ENCODE measurements around the gene M6PR. TPM values are rescaled to one million over a fixed set of nuclear protein-coding genes. Genes with fewer than 3 reads are reported as not detected.

Gene M6PR
- polyA plus RNA-seq, 1 donor from 2014 or later, result 52.8 TPM

DNA sequence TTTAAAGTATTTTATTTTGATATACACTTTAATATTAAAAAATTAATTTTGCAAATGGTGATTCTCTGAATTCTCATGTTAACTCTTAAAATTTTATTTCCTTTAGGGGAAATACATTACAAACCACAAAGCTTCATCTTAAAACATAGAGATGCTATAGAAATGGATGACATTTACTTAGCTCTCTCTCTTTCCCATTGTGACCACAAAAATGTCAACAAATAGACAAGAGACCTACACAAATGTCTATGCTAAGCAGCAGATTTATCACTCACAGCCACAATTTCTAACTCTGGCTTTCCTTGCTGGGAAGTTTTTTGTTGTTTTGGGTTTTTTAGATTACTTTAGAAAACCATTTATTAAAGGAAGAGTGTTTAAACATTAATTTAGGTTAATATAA lies 55.1 kb downstream of the M6PR start:
- no peaks in the 10 kb centered on the region for H3K9me2 ChIP-seq (ENCODE audit: insufficient read depth, low read length)
- H3K27ac ChIP-seq (ENCODE audit: low read length), result no peak overlapping the region
- no peak overlapping the region for H3K4me2 ChIP-seq (ENCODE audit: low read length)
- H3K9ac ChIP-seq (ENCODE audit: low read length), result no peak overlapping the region
- no peaks in the 10 kb centered on the region for H3F3A ChIP-seq (ENCODE audit: insufficient read depth, low read length, poor library complexity, severe bottlenecking)
- no peak overlapping the region for H3K4me3 ChIP-seq (ENCODE audit: low read length)
- no peaks in the 10 kb centered on the region for H3K36me3 ChIP-seq (ENCODE audit: insufficient read depth, low read length)
- no peaks in the 10 kb centered on the region for H4K20me1 ChIP-seq (ENCODE audit: insufficient read depth)
- H2AFZ ChIP-seq (ENCODE audit: low read depth, low read length), result no peak overlapping the region
- H3K9me3 ChIP-seq (ENCODE audit: low read length), result no peaks in the 10 kb centered on the region
- H3K79me2 ChIP-seq (replicated peaks; ENCODE audit: insufficient read depth, low read length), result no peaks in the 10 kb centered on the region
- TF ChIP-seq POLR2AphosphoS5 (IDR thresholded peaks at IDR 0.05) (no peak), RAD21 (conservative IDR thresholded peaks at IDR 0.05) (no peak), EP300 (conservative IDR thresholded peaks at IDR 0.05; ENCODE audit: poor library complexity, severe bottlenecking) (no peak), MXI1 (conservative IDR thresholded peaks at IDR 0.05; ENCODE audit: poor library complexity, severe bottlenecking) (no peak), TAF1 (IDR thresholded peaks at IDR 0.05; ENCODE audit: low read depth) (no peak)
- TF ChIP-seq, protein P1, sequence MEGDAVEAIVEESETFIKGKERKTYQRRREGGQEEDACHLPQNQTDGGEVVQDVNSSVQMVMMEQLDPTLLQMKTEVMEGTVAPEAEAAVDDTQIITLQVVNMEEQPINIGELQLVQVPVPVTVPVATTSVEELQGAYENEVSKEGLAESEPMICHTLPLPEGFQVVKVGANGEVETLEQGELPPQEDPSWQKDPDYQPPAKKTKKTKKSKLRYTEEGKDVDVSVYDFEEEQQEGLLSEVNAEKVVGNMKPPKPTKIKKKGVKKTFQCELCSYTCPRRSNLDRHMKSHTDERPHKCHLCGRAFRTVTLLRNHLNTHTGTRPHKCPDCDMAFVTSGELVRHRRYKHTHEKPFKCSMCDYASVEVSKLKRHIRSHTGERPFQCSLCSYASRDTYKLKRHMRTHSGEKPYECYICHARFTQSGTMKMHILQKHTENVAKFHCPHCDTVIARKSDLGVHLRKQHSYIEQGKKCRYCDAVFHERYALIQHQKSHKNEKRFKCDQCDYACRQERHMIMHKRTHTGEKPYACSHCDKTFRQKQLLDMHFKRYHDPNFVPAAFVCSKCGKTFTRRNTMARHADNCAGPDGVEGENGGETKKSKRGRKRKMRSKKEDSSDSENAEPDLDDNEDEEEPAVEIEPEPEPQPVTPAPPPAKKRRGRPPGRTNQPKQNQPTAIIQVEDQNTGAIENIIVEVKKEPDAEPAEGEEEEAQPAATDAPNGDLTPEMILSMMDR (IDR thresholded peaks at IDR 0.05; ENCODE audit: poor library complexity, severe bottlenecking), result no peak
- no peaks in the 10 kb centered on the region for H3K27me3 ChIP-seq (ENCODE audit: insufficient read depth, low read depth, low read length)

DNA sequence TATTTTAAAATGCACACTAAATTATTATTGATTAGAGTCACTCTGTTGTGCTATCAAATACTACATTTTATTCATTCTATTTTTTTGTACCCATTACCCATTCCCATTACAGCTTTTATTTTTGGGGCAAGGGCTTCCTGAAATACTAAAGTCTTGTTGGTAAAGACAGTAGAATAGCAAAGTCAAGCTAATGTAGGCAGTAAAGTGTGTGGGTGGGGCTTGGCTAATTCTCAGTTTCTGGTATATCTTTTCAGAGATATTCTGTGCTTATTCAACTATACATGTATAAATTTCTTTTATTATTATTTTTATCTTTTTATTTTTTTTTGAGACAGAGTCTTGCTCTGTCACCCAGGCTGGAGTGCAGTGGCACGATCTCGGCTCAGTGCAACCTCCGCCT lies 57.5 kb downstream of the M6PR start:
- no peaks in the 10 kb centered on the region for H3K9me3 ChIP-seq (ENCODE audit: low read length)
- no peak overlapping the region for H3K4me3 ChIP-seq (ENCODE audit: low read length)
- H3K27ac ChIP-seq (ENCODE audit: low read length), result no peak overlapping the region
- H3K27me3 ChIP-seq (ENCODE audit: insufficient read depth, low read depth, low read length), result no peaks in the 10 kb centered on the region
- H3K79me2 ChIP-seq (replicated peaks; ENCODE audit: insufficient read depth, low read length), result no peaks in the 10 kb centered on the region
- H3F3A ChIP-seq (ENCODE audit: insufficient read depth, low read length, poor library complexity, severe bottlenecking), result no peaks in the 10 kb centered on the region
- no peaks in the 10 kb centered on the region for H4K20me1 ChIP-seq (ENCODE audit: insufficient read depth)
- no peak overlapping the region for H3K9ac ChIP-seq (ENCODE audit: low read length)
- no peak overlapping the region for H2AFZ ChIP-seq (ENCODE audit: low read depth, low read length)
- no peaks in the 10 kb centered on the region for H3K9me2 ChIP-seq (ENCODE audit: insufficient read depth, low read length)
- TF ChIP-seq POLR2AphosphoS5 (IDR thresholded peaks at IDR 0.05) (no peak), TAF1 (IDR thresholded peaks at IDR 0.05; ENCODE audit: low read depth) (no peak), RAD21 (conservative IDR thresholded peaks at IDR 0.05) (no peak), EP300 (conservative IDR thresholded peaks at IDR 0.05; ENCODE audit: poor library complexity, severe bottlenecking) (no peak), EZH2 (IDR thresholded peaks at IDR 0.05; ENCODE audit: borderline replicate concordance, insufficient read depth, low read length, poor library complexity, severe bottlenecking) (no peak)
- TF ChIP-seq, protein P1 (IDR thresholded peaks at IDR 0.05; ENCODE audit: poor library complexity, severe bottlenecking), result no peak
- no peak overlapping the region for H3K4me2 ChIP-seq (ENCODE audit: low read length)
- H3K36me3 ChIP-seq (ENCODE audit: insufficient read depth, low read length), result no peaks in the 10 kb centered on the region

Other genes with a start within 250 kb of the M6PR start
- 0.08 TPM in 1 of 2 replicates, not detected in the other for gene A2ML1, start 127.0 kb downstream of the M6PR start, polyA plus RNA-seq
- gene PHC1, start 35.1 kb downstream of the M6PR start, polyA plus RNA-seq, result 104 and 124 TPM in 2 replicates
- 3.4 and 4.7 TPM in 2 replicates for gene KLRG1, start 39.9 kb upstream of the M6PR start, polyA plus RNA-seq
- 0.09 TPM in 1 of 2 replicates, not detected in the other for gene A2M, start 166.3 kb upstream of the M6PR start, polyA plus RNA-seq